Endothelial cell of umbilical vein (primary cell): ENCODE results near the gene EDC3. TPM values are rescaled to one million over a fixed set of nuclear protein-coding genes. Genes with fewer than 3 reads are reported as not detected.
A peak's percentile ranks its signal among the peaks of the same experiment; 100 is the strongest.

Experiments
- BruUV-seq: library from RNA; stranded (reverse); fragments of 400-500 nt; replicated peaks from 2 replicates; lab custom pipeline; 2021; lab: Mats Ljungman, UMichigan
- CTCF ChIA-PET: fragments of 300-600, 350-600 bp; sonication (Branson Sonifier 250); formaldehyde crosslinking; loops from one replicate; lab custom pipeline; 2021; ENCODE audit warnings: antibody characterized with exemption, inconsistent platforms; lab: Charles Lee
- POLR2A ChIA-PET: fragments of 300-600, 350-600 bp; sonication (Branson Sonifier 250); formaldehyde crosslinking; loops from one replicate; lab custom pipeline; 2021; ENCODE audit warnings: antibody characterized with exemption, inconsistent platforms; lab: Charles Lee
- DNase-seq: peaks from one replicate; pipeline ENCODE4 v3.0.0-alpha.2; 2011; ENCODE audit warnings: low read depth, low spot score
- FAIRE-seq: peaks from 2 replicates; lab custom pipeline; 2011; peaks lifted over from hg19 to GRCh38; lab: Jason Lieb, UNC
- H2AFZ ChIP-seq: 2 replicates; pipeline ENCODE4 v1.6.0; 2012; ENCODE audit warnings: low read depth, low read length, control low read depth, inconsistent platforms
- H3K27ac ChIP-seq: 2 replicates; pipeline ENCODE4 v1.5.1; 2011; ENCODE audit warnings: low read depth, mild to moderate bottlenecking, control low read depth, low read length, moderate library complexity; ENCODE audit not compliant: insufficient read depth
- H3K27me3 ChIP-seq, 2 experiments: 2 replicates each; pipeline versions ENCODE4 v1.6.0 to v1.6.1; 2011; ENCODE audit warnings: low read length in 2 of 2, mixed read lengths in 1 of 2; ENCODE audit not compliant: control insufficient read depth in 2 of 2, insufficient read depth in 2 of 2
- H3K36me3 ChIP-seq, 2 experiments: 2 replicates in 1 of 2; 3 replicates in 1 of 2; pipeline ENCODE4 v1.5.1; 2011; ENCODE audit warnings: low read length in 2 of 2, mild to moderate bottlenecking in 1 of 2, moderate library complexity in 1 of 2; ENCODE audit not compliant: control insufficient read depth in 2 of 2, insufficient read depth in 2 of 2; ENCODE audit errors: extremely low read depth in 1 of 2
- H3K4me1 ChIP-seq: 3 replicates; pipeline ENCODE4 v1.5.1; 2011; ENCODE audit warnings: mild to moderate bottlenecking, low read length; ENCODE audit not compliant: control insufficient read depth, insufficient read depth; ENCODE audit errors: extremely low read depth
- H3K4me2 ChIP-seq: 2 replicates; pipeline ENCODE4 v1.6.1; 2011; ENCODE audit warnings: low read length, control low read depth, mixed read lengths; ENCODE audit not compliant: insufficient read depth
- H3K4me3 ChIP-seq, 3 experiments: fragments of 200-600 bp in 1 of 3; sonication (generic), shearing (Covaris generic) in 1 of 3; replicated peaks in 1 of 3; 2 replicates each; pipeline ENCODE4 v1.5.1; 2011 to 2016; ENCODE audit warnings: control low read depth in 3 of 3, low read length in 3 of 3, mild to moderate bottlenecking in 2 of 3, inconsistent platforms in 1 of 3, low read depth in 1 of 3, moderate library complexity in 1 of 3; ENCODE audit not compliant: insufficient read depth in 1 of 3
- H3K79me2 ChIP-seq: 2 replicates; pipeline ENCODE4 v1.6.0; 2012; ENCODE audit warnings: low read length, inconsistent platforms; ENCODE audit not compliant: control insufficient read depth, insufficient read depth
- H3K9ac ChIP-seq: replicated peaks from 2 replicates; pipeline ENCODE3; 2011; ENCODE audit warnings: low read length, control low read depth; ENCODE audit not compliant: insufficient read depth; ENCODE audit errors: extremely low read depth
- H3K9me1 ChIP-seq: replicated peaks from 3 replicates; pipeline ENCODE4 v1.6.0; 2011; ENCODE audit warnings: mild to moderate bottlenecking, low read length; ENCODE audit not compliant: control insufficient read depth, insufficient read depth; ENCODE audit errors: extremely low read depth
- H3K9me3 ChIP-seq: replicated peaks from 2 replicates; pipeline ENCODE4 v1.5.1; 2012; ENCODE audit warnings: low read length, inconsistent platforms; ENCODE audit not compliant: control insufficient read depth, insufficient read depth
- H4K20me1 ChIP-seq: replicated peaks from 2 replicates; pipeline ENCODE3; 2011; ENCODE audit warnings: mild to moderate bottlenecking, low read length; ENCODE audit not compliant: control insufficient read depth, insufficient read depth; ENCODE audit errors: extremely low read depth
- EZH2 ChIP-seq: IDR thresholded peaks from 2 replicates; pipeline ENCODE4 v1.6.1; 2012; ENCODE audit warnings: borderline replicate concordance, low read depth, mild to moderate bottlenecking, moderate library complexity, low read length, inconsistent platforms; ENCODE audit not compliant: severe bottlenecking
- GATA2 ChIP-seq: IDR thresholded peaks from 2 replicates; pipeline ENCODE4 v1.7.0; 2011; ENCODE audit warnings: low read depth, mild to moderate bottlenecking, moderate library complexity, mixed read lengths, low read length; ENCODE audit not compliant: insufficient read length, insufficient read depth
- JUN ChIP-seq: IDR thresholded peaks from 2 replicates; pipeline ENCODE4 v1.6.1; 2011; ENCODE audit warnings: borderline replicate concordance, low read depth; ENCODE audit not compliant: insufficient read length, insufficient read depth
- MYC ChIP-seq: IDR thresholded peaks from one replicate; pipeline ENCODE4 v1.6.1; 2011; ENCODE audit warnings: mild to moderate bottlenecking, low read depth, low read length
- POLR2A ChIP-seq: IDR thresholded peaks from 2 replicates; pipeline ENCODE4 v1.6.1; 2012; ENCODE audit warnings: low read depth, mild to moderate bottlenecking, control low read depth, low read length
- POLR2AphosphoS5 ChIP-seq: IDR thresholded peaks from 2 replicates; pipeline ENCODE4 v1.6.1; 2012; ENCODE audit warnings: low read depth, mild to moderate bottlenecking, control low read depth, low read length, moderate library complexity; ENCODE audit not compliant: insufficient read depth
- dilution Hi-C: fragments of 300-500 bp; cut with MboI; formaldehyde crosslinking; loops from one replicate; pipeline ENCODE4 v1.15.0; 2019; ENCODE audit warnings: low sequenced_read_pairs; ENCODE audit not compliant: extremely low pct_ligation_motif_present
- intact Hi-C: fragments of 100-400 bp; cut with micrococcal nuclease; formaldehyde crosslinking; loops from one replicate; pipeline ENCODE4 v1.10.0; 2022
- polyA plus RNA-seq, 4 experiments: library from polyadenylated mRNA; depleted of rRNA in 3 of 4; stranded (reverse) in 3 of 4; unstranded in 1 of 4; fragments of >200 nt; gene quantifications; 2 replicates each; pipeline versions ENCODE4 v1.2.1 to v1.2.3, GENCODE V29; 2011 to 2012; ENCODE audit warnings: missing spikeins in 1 of 4
- total RNA-seq: library from RNA; stranded (reverse); gene quantifications from 2 replicates; pipeline ENCODE4 v1.2.3, GENCODE V29; 2021
- TF ChIP-seq, protein P1 (sequence below), 2 donors: IDR thresholded peaks; 1 replicate in 1 of 2; 2 replicates in 1 of 2; pipeline ENCODE4 v1.5.1; 2011; ENCODE audit warnings: low read length in 2 of 2, mild to moderate bottlenecking in 2 of 2, moderate library complexity in 2 of 2, control low read depth in 1 of 2, inconsistent platforms in 1 of 2, low read depth in 1 of 2; ENCODE audit not compliant: insufficient read depth in 1 of 2; ENCODE audit errors: extremely low read depth in 1 of 2
- TF ChIP-seq, protein P2 (sequence below): IDR thresholded peaks from 2 replicates; pipeline ENCODE4 v1.6.1; 2011; ENCODE audit not compliant: insufficient read depth, insufficient read length

EDC3 gene
- total and polyA plus RNA-seq, 2 donors (not counting 3 experiments of a cell fraction or from before 2014, with no cell fraction given): 55.9 to 56.5 TPM

DNA sequence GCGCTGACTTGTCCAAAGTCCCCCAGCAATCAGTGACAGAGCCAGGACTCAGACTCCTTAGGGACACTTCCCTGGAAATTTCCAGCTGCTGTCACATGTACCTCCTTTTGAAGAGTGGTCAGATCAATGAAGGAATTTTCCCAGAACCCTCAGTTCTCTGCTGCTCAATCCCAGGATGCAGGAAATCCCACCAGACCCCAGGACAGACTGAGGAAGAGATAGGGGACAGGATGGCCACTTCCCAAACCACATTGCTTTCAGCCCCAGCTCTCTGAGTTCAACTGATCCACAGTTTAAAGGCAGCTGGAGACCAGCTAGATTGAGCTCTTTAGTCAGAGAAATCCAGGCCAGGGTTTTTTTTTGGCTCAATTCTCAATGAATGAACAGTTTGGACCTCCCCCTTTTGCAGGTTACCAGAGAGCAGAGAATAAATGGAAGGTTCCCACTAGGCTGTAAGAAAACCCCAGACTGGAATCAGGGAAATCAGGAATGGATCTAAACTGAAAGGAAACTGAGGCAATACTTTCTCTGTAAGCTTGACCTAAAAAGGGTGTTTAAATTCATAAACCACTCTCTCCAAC is 28.0 kb upstream of the EDC3 start:
- Histone ChIP-seq H3K9me1 (no peaks in the 10 kb centered on the region), H3K4me2 (no peak overlapping the region), H3K36me3 (no peaks in the 10 kb centered on the region), H4K20me1 (no peaks in the 10 kb centered on the region), H3K9me3 (no peaks in the 10 kb centered on the region), H3K79me2 (no peaks in the 10 kb centered on the region), H3K27me3 (peaks cover 0 to 2% of the 10 kb centered on the region in 2 experiments), H3K4me3 (no peak overlapping the region), H3K9ac (no peak overlapping the region), H3K4me1 (peaks cover 12% of the 10 kb centered on the region), H2AFZ (no peak overlapping the region), H3K27ac (no peak overlapping the region)
- DNase-seq: peak; percentile 62
- TF ChIP-seq POLR2A (no peak), JUN (no peak), MYC (no peak)
- TF ChIP-seq, protein P1, sequence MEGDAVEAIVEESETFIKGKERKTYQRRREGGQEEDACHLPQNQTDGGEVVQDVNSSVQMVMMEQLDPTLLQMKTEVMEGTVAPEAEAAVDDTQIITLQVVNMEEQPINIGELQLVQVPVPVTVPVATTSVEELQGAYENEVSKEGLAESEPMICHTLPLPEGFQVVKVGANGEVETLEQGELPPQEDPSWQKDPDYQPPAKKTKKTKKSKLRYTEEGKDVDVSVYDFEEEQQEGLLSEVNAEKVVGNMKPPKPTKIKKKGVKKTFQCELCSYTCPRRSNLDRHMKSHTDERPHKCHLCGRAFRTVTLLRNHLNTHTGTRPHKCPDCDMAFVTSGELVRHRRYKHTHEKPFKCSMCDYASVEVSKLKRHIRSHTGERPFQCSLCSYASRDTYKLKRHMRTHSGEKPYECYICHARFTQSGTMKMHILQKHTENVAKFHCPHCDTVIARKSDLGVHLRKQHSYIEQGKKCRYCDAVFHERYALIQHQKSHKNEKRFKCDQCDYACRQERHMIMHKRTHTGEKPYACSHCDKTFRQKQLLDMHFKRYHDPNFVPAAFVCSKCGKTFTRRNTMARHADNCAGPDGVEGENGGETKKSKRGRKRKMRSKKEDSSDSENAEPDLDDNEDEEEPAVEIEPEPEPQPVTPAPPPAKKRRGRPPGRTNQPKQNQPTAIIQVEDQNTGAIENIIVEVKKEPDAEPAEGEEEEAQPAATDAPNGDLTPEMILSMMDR (IDR thresholded peaks at IDR 0.05; ENCODE audit: extremely low read depth in 1 of 2, insufficient read depth in 1 of 2, low read depth in 1 of 2, low read length in 2 of 2): no peak
- peak; percentile 82 for FAIRE-seq
- intact Hi-C loops (no loop called here), dilution Hi-C loops (no loop called here)
- ChIA-PET CTCF (interaction anchor here (1.0 to 3.0 kb wide), 3 partner anchors 36 to 47 kb away, joined by 5 to 19 read pairs (median 7); no protein-coding TSS in a partner anchor), POLR2A (no interaction called here)
- no TSS peak for BruUV-seq

DNA sequence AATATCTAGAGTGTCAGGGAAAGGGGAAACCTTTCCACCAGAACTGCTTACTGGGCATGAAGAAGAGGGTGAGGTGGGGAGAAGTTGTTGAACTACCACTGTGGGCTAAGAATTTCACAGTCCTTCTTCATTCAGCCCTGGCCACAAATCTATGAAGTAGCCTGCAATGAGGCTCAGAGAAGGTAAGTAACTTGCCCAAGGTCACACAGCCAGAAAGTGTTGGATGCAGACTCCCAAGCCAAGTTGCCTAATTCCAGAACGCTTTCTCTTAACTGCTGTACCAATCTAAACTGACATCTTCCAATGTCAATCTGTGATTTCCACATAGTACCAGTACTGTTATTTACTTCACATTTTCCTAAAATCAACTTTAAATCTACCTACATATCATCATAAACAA is 27.4 kb upstream of the EDC3 start:
- H3K9me3 ChIP-seq: no peaks in the 10 kb centered on the region
- TF ChIP-seq, protein P1 (IDR thresholded peaks at IDR 0.05; ENCODE audit: extremely low read depth in 1 of 2, insufficient read depth in 1 of 2, low read depth in 1 of 2, low read length in 2 of 2): no peak
- TF ChIP-seq POLR2A (no peak), POLR2AphosphoS5 (no peak), EZH2 (no peak), GATA2 (no peak)
- TF ChIP-seq, protein P2, sequence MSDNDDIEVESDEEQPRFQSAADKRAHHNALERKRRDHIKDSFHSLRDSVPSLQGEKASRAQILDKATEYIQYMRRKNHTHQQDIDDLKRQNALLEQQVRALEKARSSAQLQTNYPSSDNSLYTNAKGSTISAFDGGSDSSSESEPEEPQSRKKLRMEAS: no peak
- peaks cover 12% of the 10 kb centered on the region for H3K4me1 ChIP-seq
- no TSS peak for BruUV-seq
- POLR2A ChIA-PET: no interaction called here
- no peaks in the 10 kb centered on the region for H3K36me3 ChIP-seq
- dilution Hi-C loops (no loop called here), intact Hi-C loops (no loop called here)
- CTCF ChIA-PET: interaction anchor here (1.0 to 3.0 kb wide), 3 partner anchors 35 to 48 kb away, joined by 5 to 19 read pairs (median 7); no protein-coding TSS in a partner anchor
- H3K79me2 ChIP-seq: no peaks in the 10 kb centered on the region
- DNase-seq (no peak), FAIRE-seq (peak; percentile 4)
- H3K9me1 ChIP-seq: no peaks in the 10 kb centered on the region
- no peak overlapping the region for H3K27ac ChIP-seq
- H3K4me3 ChIP-seq: no peak overlapping the region
- no peak overlapping the region for H3K4me2 ChIP-seq
- peaks cover 0 to 2% of the 10 kb centered on the region in 2 experiments for H3K27me3 ChIP-seq
- H3K9ac ChIP-seq: no peak overlapping the region
- no peak overlapping the region for H2AFZ ChIP-seq
- H4K20me1 ChIP-seq: no peaks in the 10 kb centered on the region
